Rectal smooth muscle tissue (tissue), 1 donor: ENCODE data around the gene SASH3.
"Not testable (repeated sequence)": the region's sequence is repeated elsewhere in the genome, so short reads cannot be mapped to it uniquely, and the experiment has no call there.

Source experiments
- H3K27ac ChIP-seq: one replicate; pipeline ENCODE4 v1.7.0; 2013; ENCODE audit warnings: low read depth, low read length, inconsistent platforms
- H3K27me3 ChIP-seq: one replicate; pipeline ENCODE4 v1.7.0; 2013; ENCODE audit warnings: low read length; ENCODE audit not compliant: control insufficient read depth, insufficient read depth
- H3K36me3 ChIP-seq: one replicate; pipeline ENCODE4 v1.7.0; 2013; ENCODE audit warnings: low read length; ENCODE audit not compliant: control insufficient read depth, insufficient read depth
- H3K4me1 ChIP-seq: one replicate; pipeline ENCODE4 v1.7.0; 2013; ENCODE audit warnings: low read length; ENCODE audit not compliant: control insufficient read depth, insufficient read depth
- H3K4me3 ChIP-seq: one replicate; pipeline ENCODE4 v1.7.0; 2013; ENCODE audit warnings: low read length
- H3K9ac ChIP-seq: one replicate; pipeline ENCODE4 v1.7.0; 2013; ENCODE audit warnings: low read length

The SASH3 gene

GRCh38 chrX:129779747-129780146 is at the start of gene SASH3:
Gene SASH3, plus strand, starts transcription at chrX:129779949. Its CDS starts 149 bp downstream, at chrX:129780098.
- Histone ChIP-seq H3K27me3 (no peaks in the 10 kb centered on the region), H3K4me1 (no peaks in the 10 kb centered on the region), H3K36me3 (no peaks in the 10 kb centered on the region), H3K4me3 (peak within 1 kb of the TSS; percentile 62), H3K27ac (no peak within 1 kb of the TSS), H3K9ac (no peak within 1 kb of the TSS)

DNA sequence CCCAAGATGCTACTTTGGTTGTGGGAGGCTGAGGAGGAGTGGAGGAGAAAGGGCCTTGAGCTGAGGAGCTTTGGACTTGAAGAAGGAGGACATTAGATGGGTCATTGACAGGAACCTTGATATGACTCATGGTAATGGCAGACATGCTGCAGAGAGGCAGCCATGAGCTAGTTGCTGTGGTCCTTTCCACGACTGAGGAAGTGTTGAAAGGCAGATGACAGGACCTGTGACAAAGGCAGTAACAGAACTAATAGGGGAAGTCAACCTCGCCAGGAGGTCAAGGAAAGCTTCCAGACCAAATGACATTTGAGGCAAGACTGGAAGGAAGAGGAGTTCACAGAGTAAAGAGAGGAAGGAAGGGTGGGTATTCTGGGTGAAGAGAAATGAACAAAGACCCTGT is 48.5 kb upstream of the SASH3 start:
- H3K36me3 ChIP-seq: no peaks in the 10 kb centered on the region
- H3K4me1 ChIP-seq: no peaks in the 10 kb centered on the region
- no peak overlapping the region for H3K4me3 ChIP-seq
- no peak overlapping the region for H3K27ac ChIP-seq
- no peak overlapping the region for H3K9ac ChIP-seq
- no peaks in the 10 kb centered on the region for H3K27me3 ChIP-seq

DNA sequence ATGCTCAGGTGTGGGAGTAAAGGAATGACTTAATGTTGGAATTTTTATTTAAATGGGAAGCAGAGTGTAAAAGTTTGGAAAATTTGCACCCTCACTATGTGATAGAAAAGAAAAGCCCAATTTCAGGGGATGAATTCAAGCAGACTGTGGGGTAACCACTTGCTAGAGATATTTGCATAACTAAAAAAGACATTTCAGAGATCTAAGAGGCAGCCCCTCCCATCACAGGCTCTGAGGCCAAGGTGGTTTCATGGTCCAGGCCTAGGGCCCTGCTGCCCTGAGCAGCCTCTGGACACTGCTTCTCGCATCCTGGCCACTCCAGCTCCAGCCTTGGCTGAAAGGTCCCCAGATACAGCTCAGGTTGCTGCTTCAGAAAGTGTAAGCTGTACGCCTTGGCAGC is 46.9 kb upstream of the SASH3 start:
- no peaks in the 10 kb centered on the region for H3K27me3 ChIP-seq
- H3K36me3 ChIP-seq: no peaks in the 10 kb centered on the region
- no peak overlapping the region for H3K9ac ChIP-seq
- no peak overlapping the region for H3K27ac ChIP-seq
- no peak overlapping the region for H3K4me3 ChIP-seq
- H3K4me1 ChIP-seq: no peaks in the 10 kb centered on the region

- Histone ChIP-seq H3K4me1 (no peaks in the 10 kb centered on the region), H3K4me3 (no peak overlapping the region), H3K9ac (no peak overlapping the region), H3K27ac (no peak overlapping the region), H3K27me3 (no peaks in the 10 kb centered on the region), H3K36me3 (no peaks in the 10 kb centered on the region)
These were observed 46.4 kb upstream of the SASH3 start for GRCh38 chrX:129733335-129733734.

GRCh38 chrX:129736491-129736890 is 43.3 kb upstream of the SASH3 start:
- Histone ChIP-seq H3K27ac (no peak overlapping the region), H3K4me1 (no peaks in the 10 kb centered on the region), H3K4me3 (no peak overlapping the region), H3K27me3 (no peaks in the 10 kb centered on the region), H3K36me3 (no peaks in the 10 kb centered on the region), H3K9ac (no peak overlapping the region)

DNA sequence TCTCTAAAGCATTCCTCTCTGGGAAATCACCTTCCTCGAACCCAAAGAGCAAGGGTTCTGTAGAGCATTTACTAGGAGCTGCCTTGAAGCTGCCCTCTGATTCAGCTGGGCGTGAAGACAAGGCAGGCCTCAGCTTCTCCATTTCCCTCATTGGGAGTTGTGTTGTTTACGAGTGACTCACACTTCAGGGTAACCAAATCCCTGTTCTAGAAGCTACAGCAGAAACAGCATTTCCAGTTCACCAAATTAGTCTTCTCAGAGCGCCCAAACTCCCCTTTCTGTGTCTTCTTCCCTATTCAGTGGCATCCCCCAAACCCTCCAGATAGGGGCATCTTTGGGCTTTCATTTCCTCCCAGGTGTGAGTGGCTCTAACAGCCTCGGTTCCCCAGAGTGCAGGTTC is 41.8 kb upstream of the SASH3 start:
- Histone ChIP-seq H3K27me3 (no peaks in the 10 kb centered on the region), H3K4me3 (no peak overlapping the region), H3K9ac (no peak overlapping the region), H3K27ac (no peak overlapping the region), H3K36me3 (no peaks in the 10 kb centered on the region), H3K4me1 (no peaks in the 10 kb centered on the region)

DNA sequence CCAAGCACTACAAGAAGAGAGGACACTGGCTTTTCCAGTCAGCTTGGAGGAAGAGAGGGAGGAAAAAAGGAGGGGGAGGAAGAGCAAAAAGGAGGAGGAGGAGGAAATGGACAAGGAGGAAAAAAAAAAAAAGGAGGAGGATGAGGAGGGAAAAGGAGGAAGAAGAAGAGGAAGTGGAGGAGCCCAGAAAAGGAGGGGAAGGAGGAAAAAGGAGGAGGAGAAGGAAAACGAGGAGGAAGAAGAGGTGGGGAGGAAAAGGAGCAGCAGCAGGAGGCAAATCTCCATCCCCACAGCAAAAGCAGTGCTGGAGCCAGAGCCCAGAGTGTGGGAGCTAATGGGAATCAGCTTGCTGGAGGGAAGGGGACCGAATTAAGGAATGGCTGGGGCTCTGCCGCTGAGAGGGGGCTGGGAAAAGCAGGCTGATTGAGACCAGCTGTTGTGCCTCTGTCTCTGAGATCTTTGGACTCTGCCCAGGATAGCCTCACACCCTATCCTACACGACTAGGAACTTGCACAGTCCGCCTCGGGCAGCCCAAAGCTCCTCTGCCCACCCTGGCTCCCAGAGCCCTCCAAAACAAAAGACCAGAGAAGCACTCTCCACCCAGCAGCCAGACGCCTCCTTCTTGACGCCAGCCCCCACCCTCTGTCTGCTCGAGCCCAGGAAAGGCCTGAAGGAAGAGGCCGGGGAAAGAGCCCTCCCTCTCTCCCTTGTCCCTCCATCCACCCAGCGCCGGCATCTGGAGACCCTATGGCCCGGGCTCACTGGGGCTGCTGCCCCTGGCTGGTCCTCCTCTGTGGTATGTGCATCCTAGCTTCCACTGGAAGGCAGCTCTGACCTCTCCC is 41.1 kb upstream of the SASH3 start, which contains the start of gene XPNPEP2:
TSS of gene XPNPEP2 (plus strand) at position 514 of the 843 bp plus-strand sequence. CDS start at position 749, 235 bp downstream.
- Histone ChIP-seq H3K4me3 (no peak within 1 kb of the TSS), H3K36me3 (no peaks in the 10 kb centered on the region), H3K9ac (no peak within 1 kb of the TSS), H3K27ac (no peak within 1 kb of the TSS), H3K4me1 (no peaks in the 10 kb centered on the region), H3K27me3 (no peaks in the 10 kb centered on the region)

DNA sequence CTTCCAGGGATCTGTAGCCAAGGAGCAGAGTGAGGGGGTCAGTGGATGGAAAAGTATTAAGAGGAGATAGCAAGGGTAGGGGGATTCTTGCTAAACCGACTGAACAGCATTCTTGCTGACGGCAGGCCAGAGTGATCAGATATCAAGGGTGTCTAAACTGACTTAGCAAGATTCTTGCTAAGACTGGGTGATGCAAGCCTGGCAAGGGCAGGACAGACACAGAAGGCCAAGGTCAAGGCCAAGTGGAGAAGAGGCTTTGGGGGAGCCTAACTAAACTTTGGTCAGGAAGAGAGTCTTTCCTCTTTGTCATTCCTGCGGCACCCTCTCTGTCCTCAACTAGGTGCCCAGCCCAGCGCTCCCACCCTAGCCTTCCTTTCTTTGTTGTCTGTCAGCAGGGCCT is 40.2 kb upstream of the SASH3 start:
- no peak overlapping the region for H3K4me3 ChIP-seq
- H3K36me3 ChIP-seq: no peaks in the 10 kb centered on the region
- no peak overlapping the region for H3K9ac ChIP-seq
- no peaks in the 10 kb centered on the region for H3K27me3 ChIP-seq
- H3K27ac ChIP-seq: no peak overlapping the region
- H3K4me1 ChIP-seq: no peaks in the 10 kb centered on the region

DNA sequence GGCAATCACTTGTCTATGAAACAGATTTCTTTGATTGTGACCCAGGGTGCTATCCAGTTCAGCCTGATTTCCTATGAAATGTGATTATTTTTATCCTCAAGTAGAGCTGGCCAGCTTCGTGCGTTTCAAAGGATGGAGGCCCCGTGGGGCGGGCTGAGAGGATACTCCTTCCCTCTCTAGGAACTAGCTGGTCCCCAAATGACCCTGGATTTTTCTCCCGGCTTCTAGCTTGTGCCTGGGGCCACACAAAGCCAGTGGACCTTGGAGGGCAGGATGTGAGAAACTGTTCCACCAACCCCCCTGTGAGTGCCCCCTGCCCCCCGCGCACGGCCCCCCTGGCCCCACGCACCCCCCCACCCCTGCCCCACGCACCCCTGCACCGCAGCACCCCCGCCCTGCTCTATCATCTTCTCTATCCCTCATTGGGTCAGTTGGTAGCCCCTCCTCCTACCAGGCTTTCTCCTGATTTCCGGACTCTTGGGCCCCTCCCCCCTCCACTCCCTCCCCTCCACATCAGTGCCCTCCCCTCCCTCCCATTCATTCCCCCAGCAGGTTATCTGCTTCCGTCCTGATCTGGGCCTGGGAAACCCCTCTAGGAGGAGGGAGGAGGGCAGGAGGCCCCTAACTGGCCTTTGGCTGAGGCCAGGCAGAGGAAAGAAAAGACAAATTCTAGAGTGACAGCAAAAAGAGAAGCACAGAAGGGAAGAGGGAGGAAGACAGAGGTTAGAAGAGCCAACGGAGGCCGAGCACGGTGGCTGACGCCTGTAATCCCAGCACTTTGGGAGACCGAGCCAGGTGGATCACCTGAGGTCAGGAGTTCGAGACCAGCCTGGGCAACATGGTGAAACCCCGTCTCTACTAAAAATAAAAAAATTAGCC is 37.6 kb upstream of the SASH3 start:
- H3K4me1 ChIP-seq: no peaks in the 10 kb centered on the region
- no peak overlapping the region for H3K9ac ChIP-seq
- no peak overlapping the region for H3K27ac ChIP-seq
- no peak overlapping the region for H3K4me3 ChIP-seq
- no peaks in the 10 kb centered on the region for H3K27me3 ChIP-seq
- H3K36me3 ChIP-seq: no peaks in the 10 kb centered on the region

GRCh38 chrX:129742759-129743152 is 37.0 kb upstream of the SASH3 start:
- H3K9ac ChIP-seq, H3K27ac ChIP-seq, H3K27me3 ChIP-seq, H3K4me3 ChIP-seq, H3K36me3 ChIP-seq, H3K4me1 ChIP-seq: not testable (repeated sequence)

DNA sequence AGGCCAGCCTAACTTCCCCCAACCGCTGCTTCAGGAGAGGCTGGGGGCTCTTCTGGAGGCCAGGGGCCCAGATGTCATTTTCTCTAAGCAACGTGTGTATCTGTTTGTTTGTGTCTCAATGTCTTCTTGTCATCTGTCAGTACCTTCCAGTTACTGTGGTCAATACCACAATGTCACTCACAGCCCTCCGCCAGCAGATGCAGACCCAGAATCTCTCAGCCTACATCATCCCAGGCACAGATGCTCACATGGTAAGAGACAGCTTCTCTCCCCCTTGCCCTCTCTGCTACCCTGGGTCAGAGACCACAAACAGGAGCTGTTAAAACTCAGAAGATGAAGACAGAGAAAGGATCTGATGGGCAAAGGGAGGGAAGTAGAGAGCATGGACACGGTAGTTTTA is 35.9 kb upstream of the SASH3 start:
- no peaks in the 10 kb centered on the region for H3K4me1 ChIP-seq
- no peak overlapping the region for H3K27ac ChIP-seq
- no peaks in the 10 kb centered on the region for H3K27me3 ChIP-seq

DNA sequence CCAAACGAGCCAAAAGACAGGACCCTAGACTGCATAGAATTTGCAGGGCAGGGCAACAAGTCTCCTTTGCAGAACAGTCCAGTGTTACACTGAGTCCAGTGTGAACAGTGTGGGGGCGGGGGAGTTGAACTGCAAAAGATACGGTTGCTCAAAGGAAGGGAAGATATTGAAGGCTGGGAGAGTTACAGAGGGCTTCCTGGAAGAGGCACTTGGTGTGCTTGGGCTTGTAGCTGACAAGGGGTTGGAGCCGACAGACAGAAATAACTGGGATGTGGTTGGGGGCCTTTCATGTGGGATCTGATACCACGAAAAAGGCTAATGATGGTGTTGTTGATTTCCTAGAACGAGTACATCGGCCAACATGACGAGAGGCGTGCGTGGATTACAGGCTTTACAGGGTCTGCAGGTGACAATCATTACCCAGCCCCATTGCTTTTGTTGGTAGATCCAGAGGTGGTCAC is 34.9 kb upstream of the SASH3 start:
- no peak overlapping the region for H3K9ac ChIP-seq
- H3K4me1 ChIP-seq: no peaks in the 10 kb centered on the region
- no peak overlapping the region for H3K27ac ChIP-seq
- no peak overlapping the region for H3K4me3 ChIP-seq
- H3K36me3 ChIP-seq: no peaks in the 10 kb centered on the region
- H3K27me3 ChIP-seq: no peaks in the 10 kb centered on the region

More for the DNA sequence above, 35.9 kb upstream of the SASH3 start:
- no peak overlapping the region for H3K4me3 ChIP-seq
- no peak overlapping the region for H3K9ac ChIP-seq
- no peaks in the 10 kb centered on the region for H3K36me3 ChIP-seq
